HG03442 (cell line): ENCODE data around the gene TBP.
A peak's percentile ranks its signal among the peaks of the same experiment; 100 is the strongest.
"Not testable (repeated sequence)": the region's sequence is repeated elsewhere in the genome, so short reads cannot be mapped to it uniquely, and the experiment has no call there.

ENCODE experiments used
- ATAC-seq: cut with Tn5 transposase; IDR thresholded peaks from one replicate; pipeline ENCODE4 v1.9.1; 2021; ENCODE audit warnings: mild to moderate bottlenecking, moderate library complexity; ENCODE audit not compliant: unreplicated experiment

TBP gene

DNA sequence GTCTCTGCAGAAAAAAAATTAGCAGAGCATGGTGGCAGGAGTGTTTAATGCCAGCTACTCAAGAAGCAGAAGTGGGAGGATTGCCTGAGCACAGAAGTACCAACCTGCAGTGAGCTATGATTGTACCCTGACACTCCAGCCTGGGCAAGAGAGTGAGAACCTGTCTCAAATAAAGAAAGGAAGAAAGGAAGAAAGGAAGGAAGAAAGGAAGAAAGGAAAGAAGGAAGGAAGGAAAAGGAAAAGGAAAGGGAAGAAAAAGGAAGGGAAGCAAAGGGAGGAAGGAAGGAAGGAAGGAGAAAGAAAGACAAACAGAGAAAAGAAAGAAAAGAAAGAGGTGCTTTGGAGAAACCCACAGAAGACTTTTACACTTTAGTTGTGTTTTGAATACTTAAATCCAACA, 43.1 kb downstream of the TBP start:
- no peak for ATAC-seq

- ATAC-seq = no peak
These were observed 51.5 kb downstream of the TBP start for GRCh38 chr6:170605574-170606259.

GRCh38 chr6:170609225-170609624, 55.1 kb downstream of the TBP start:
- not testable (repeated sequence) for ATAC-seq

GRCh38 chr6:170612256-170612804, 58.2 kb downstream of the TBP start:
- ATAC-seq = peak; percentile 67

DNA sequence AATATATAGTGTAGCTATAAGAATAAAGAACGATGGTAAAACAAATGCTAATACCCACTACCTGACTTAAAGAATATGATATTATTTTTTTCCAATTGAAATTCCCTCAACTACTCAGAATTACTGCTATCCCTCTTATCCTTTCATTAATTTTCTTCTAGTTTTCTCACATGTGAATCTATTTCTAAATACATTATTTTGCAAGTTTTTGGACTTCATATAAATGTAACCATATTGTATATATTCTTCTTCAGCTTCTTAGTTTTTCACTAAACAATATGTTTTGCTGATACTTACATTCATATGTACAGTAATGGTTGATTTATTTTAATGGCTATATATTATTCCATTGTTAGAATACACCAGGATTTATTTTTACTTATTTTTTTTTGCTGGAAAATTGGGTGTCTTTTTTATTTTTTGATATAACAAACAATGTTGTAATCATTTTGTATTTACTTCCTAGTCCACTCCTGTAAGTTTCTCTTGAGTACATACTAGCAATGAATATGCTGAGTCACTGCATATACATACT, 61.9 kb downstream of the TBP start:
- not testable (repeated sequence) for ATAC-seq
